ENCODE measurements around the gene CD200R1. TPM values are rescaled to one million over a fixed set of nuclear protein-coding genes. Genes with fewer than 3 reads are reported as not detected.
"Not testable (repeated sequence)": the region's sequence is repeated elsewhere in the genome, so short reads cannot be mapped to it uniquely, and the experiment has no call there.

CD200R1 gene
- total and polyA plus RNA-seq, 7 donors: 0.06 to 0.79 (median 0.50) TPM

DNA sequence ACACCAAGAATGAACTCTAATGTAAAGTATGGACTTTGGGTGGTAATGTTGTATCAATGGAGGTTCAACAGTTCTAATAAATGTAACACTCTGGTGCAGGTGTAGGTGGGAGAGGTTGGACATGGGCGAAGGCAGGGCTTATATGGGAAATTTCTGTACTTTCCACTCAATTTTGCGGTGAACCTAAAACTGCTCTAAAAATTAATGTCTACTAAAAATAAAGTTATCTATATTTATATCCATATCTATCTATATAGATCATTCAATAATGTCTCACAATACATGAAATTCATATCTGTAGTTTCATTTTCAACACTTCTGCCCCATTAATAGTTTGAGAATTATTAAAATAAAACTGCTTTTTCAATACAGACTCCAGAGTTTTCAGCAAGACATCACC is 49.3 kb downstream of the CD200R1 start:
- Histone ChIP-seq H3K9me3 (no peaks in the 10 kb centered on the region), H3K4me3 (no peak overlapping the region), H3K4me1 (no peaks in the 10 kb centered on the region), H3K27me3 (ENCODE audit: insufficient read depth in 3 of 3, low read length in 2 of 3) (no peaks in the 10 kb centered on the region), H3K36me3 (ENCODE audit: insufficient read depth in 1 of 2, low read depth in 1 of 2) (no peaks in the 10 kb centered on the region), H3K27ac (no peak overlapping the region)
- intact Hi-C loops (cut with DNase I): no loop called here
- ATAC-seq (no peak), DNase-seq (no peak)
- no peak for TF ChIP-seq CTCF (IDR thresholded peaks at IDR 0.05)
- 85 to 100% (median 95%) methylated on average over 2 of the region's 2 CpGs for WGBS, 3 donors

DNA sequence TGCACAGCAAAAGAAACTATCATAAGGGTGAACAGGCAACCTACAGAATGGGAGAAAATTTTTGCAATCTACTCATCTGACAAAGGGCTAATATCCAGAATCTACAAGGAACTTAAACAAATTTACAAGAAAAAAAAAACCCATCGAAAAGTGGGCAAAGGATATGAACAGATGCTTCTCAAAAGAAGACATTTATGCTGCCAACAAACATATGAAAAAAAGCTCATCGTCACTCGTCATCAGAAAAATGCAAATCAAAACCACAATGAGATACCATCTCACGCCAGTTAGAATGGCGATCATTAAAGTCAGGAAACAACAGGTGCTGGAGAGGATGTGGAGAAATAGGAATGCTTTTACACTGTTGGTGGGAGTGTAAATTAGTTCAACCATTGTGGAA is 55.4 kb downstream of the CD200R1 start:
- ATAC-seq; H3K4me1 ChIP-seq; H3K27ac ChIP-seq; H3K27me3 ChIP-seq (ENCODE audit: insufficient read depth in 3 of 3, low read length in 2 of 3); H3K4me3 ChIP-seq; DNase-seq; H3K36me3 ChIP-seq (ENCODE audit: insufficient read depth in 1 of 2, low read depth in 1 of 2); H3K9me3 ChIP-seq; intact Hi-C loops (cut with DNase I): not testable (repeated sequence)
- 49 to 58% (median 51%) methylated on average over 5 of the region's 5 CpGs for WGBS, 3 donors

DNA sequence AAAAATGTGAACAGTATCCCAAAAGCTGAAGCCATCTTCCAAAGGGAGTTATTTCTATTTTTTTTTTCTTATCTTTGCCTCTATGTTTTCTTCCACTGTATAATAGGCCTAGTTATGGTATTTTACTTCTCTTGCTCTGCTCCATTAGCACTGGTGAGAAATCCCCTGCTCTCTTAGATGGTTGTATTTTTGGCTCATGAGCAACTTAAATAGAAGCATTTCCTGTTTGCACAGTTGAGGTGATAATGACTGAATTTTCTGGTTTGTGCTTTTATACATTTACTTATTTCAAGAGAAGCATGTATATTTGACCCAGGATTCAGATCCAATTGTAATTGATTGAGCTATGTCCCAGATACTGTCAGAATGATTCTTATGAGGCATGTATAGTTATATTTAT is 66.7 kb downstream of the CD200R1 start:
- DNase-seq: no peak
- Histone ChIP-seq H3K4me3 (no peak overlapping the region), H3K4me1 (no peaks in the 10 kb centered on the region), H3K27me3 (ENCODE audit: insufficient read depth in 3 of 3, low read length in 2 of 3) (no peaks in the 10 kb centered on the region), H3K36me3 (ENCODE audit: insufficient read depth in 1 of 2, low read depth in 1 of 2) (no peaks in the 10 kb centered on the region), H3K9me3 (peaks cover 8% of the 10 kb centered on the region), H3K27ac (no peak overlapping the region)
- intact Hi-C loops (cut with DNase I): no loop called here
- no peak for TF ChIP-seq CTCF (IDR thresholded peaks at IDR 0.05)
- ATAC-seq: no peak

DNA sequence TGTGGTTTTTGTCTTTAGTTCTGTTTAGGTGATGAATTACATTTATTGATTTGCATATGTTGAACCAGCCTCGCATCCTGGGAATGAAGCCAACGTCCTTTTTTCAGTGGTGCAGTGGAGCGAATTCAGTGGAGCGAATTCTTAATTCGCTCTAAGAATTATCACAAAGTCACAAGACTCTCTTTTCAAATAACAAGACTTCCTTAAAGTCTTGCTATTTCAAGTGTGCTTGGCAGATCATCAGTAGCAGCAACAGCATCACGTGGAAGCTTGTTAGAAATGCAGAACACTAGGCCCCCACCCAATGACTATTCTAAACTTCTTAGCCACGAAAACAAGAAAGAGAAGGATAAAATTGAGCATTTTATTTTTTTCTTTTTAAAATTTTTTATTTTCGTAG is 70.1 kb downstream of the CD200R1 start:
- intact Hi-C loops (cut with DNase I): no loop called here
- Histone ChIP-seq H3K36me3 (ENCODE audit: insufficient read depth in 1 of 2, low read depth in 1 of 2) (no peaks in the 10 kb centered on the region), H3K27ac (no peak overlapping the region), H3K27me3 (ENCODE audit: insufficient read depth in 3 of 3, low read length in 2 of 3) (no peaks in the 10 kb centered on the region), H3K9me3 (peaks cover 10% of the 10 kb centered on the region), H3K4me1 (no peaks in the 10 kb centered on the region), H3K4me3 (no peak overlapping the region)
- no peak for DNase-seq
- TF ChIP-seq CTCF (IDR thresholded peaks at IDR 0.05): no peak
- ATAC-seq: no peak
- WGBS, 3 donors: 76 to 84% (median 83%) methylated on average over 8 of the region's 8 CpGs

DNA sequence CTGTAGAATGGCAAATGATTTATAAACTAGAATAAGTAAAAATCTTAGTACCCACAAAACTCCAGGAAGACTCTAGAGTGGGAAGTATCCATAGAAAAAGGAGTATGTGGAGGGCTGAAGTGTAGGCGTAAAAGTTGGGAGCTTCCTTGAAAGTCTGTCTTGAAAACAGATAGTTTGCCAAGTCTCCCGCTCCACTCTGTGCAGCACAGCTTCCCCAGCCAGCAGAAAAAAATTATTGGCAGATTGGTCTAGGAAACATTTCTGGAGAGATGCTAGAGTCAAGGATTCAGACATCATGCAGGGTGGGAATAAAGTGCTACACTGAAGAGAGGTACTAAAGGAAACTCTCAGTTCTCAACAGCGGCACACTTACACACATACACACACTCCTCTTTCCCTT is 74.8 kb downstream of the CD200R1 start:
- H3K27me3 ChIP-seq (ENCODE audit: insufficient read depth in 3 of 3, low read length in 2 of 3): no peaks in the 10 kb centered on the region
- no peak overlapping the region for H3K27ac ChIP-seq
- DNase-seq (no peak), ATAC-seq (no peak)
- no peak for TF ChIP-seq CTCF (IDR thresholded peaks at IDR 0.05)
- no peaks in the 10 kb centered on the region for H3K4me1 ChIP-seq
- intact Hi-C loops (cut with DNase I): no loop called here
- H3K4me3 ChIP-seq: no peak overlapping the region
- H3K36me3 ChIP-seq (ENCODE audit: insufficient read depth in 1 of 2, low read depth in 1 of 2): no peaks in the 10 kb centered on the region
- H3K9me3 ChIP-seq: peaks cover 10% of the 10 kb centered on the region
- 50 to 60% (median 53%) methylated on average over 3 of the region's 3 CpGs for WGBS, 3 donors

Measured in psoas muscle (tissue), 8 donors.